A673 (cell line): ENCODE measurements around the gene POLD2. TPM values are rescaled to one million over a fixed set of nuclear protein-coding genes. Genes with fewer than 3 reads are reported as not detected.

Experiments used
- BruUV-seq: library from RNA; stranded (reverse); fragments of 400-500 nt; replicated peaks from 2 replicates; lab custom pipeline; 2021; lab: Mats Ljungman, UMichigan
- CTCF ChIA-PET: fragments of 300-600 bp; sonication (Branson Sonifier 250); formaldehyde crosslinking; loops from one replicate; lab custom pipeline; 2022; ENCODE audit warnings: antibody characterized with exemption; lab: Charles Lee
- POLR2A ChIA-PET: fragments of 300-600 bp; sonication (Branson Sonifier 250); formaldehyde crosslinking; loops from one replicate; lab custom pipeline; 2022; ENCODE audit warnings: antibody characterized with exemption; ENCODE audit not compliant: low non-redundant PET; lab: Charles Lee
- DNase-seq: peaks from one replicate; pipeline ENCODE4 v3.0.0-alpha.2; 2015; ENCODE audit warnings: low spot score
- H3K27ac ChIP-seq: fragments of 200-600 bp; sonication (generic); 2 replicates; pipeline ENCODE4 v1.5.1; 2016; ENCODE audit warnings: mixed run types, low read depth, mild to moderate bottlenecking, mixed read lengths, antibody characterized with exemption, low read length; ENCODE audit not compliant: poor library complexity, severe bottlenecking
- H3K27me3 ChIP-seq: fragments of 200-600 bp; sonication (generic); replicated peaks from 2 replicates; pipeline ENCODE4 v1.6.1; 2017; ENCODE audit warnings: mixed run types, low read depth, mild to moderate bottlenecking, mixed read lengths, antibody characterized with exemption, low read length; ENCODE audit not compliant: insufficient read depth, poor library complexity
- H3K36me3 ChIP-seq: fragments of 200-600 bp; sonication (generic); 2 replicates; pipeline ENCODE4 v1.6.1; 2016; ENCODE audit warnings: mixed run types, mild to moderate bottlenecking, mixed read lengths, antibody characterized with exemption, low read length; ENCODE audit not compliant: insufficient read depth, poor library complexity, severe bottlenecking
- H3K4me1 ChIP-seq: fragments of 200-600 bp; sonication (generic); 2 replicates; pipeline ENCODE4 v1.6.1; 2017; ENCODE audit warnings: mixed run types, mild to moderate bottlenecking, mixed read lengths, antibody characterized with exemption, low read length; ENCODE audit not compliant: insufficient read depth, poor library complexity, severe bottlenecking
- H3K4me3 ChIP-seq: fragments of 200-600 bp; sonication (generic); 2 replicates; pipeline ENCODE4 v1.5.1; 2016; ENCODE audit warnings: low read depth, mixed run types, mild to moderate bottlenecking, mixed read lengths, low read length; ENCODE audit not compliant: poor library complexity, severe bottlenecking
- H3K9me3 ChIP-seq: fragments of 200-600 bp; sonication (generic); 2 replicates; pipeline ENCODE4 v1.6.1; 2016; ENCODE audit warnings: mixed run types, low read depth, mild to moderate bottlenecking, mixed read lengths, antibody characterized with exemption, low read length; ENCODE audit not compliant: poor library complexity, severe bottlenecking
- CTCF ChIP-seq: fragments of 300-800, 200-600 bp; sonication (generic); conservative IDR thresholded peaks from 2 replicates; pipeline ENCODE4 v1.5.1; 2017; ENCODE audit warnings: low read depth, mild to moderate bottlenecking, antibody characterized with exemption, low read length, moderate library complexity, mixed read lengths
- EZH2 ChIP-seq: fragments of 200-600 bp; sonication (generic); IDR thresholded peaks from 2 replicates; pipeline ENCODE4 v1.6.1; 2017; ENCODE audit warnings: borderline replicate concordance, low read depth, mild to moderate bottlenecking, mixed read lengths, antibody characterized with exemption, low read length; ENCODE audit not compliant: poor library complexity, severe bottlenecking
- intact Hi-C: fragments of 100-400 bp; cut with micrococcal nuclease; formaldehyde crosslinking; loops from one replicate; pipeline ENCODE4 v1.10.0; 2022; ENCODE audit not compliant: unreplicated experiment
- total RNA-seq: library from RNA; stranded (reverse); gene quantifications from 2 replicates; pipeline ENCODE4 v1.2.3, GENCODE V29; 2021

Gene POLD2
- total RNA-seq, 1 experiment from 2014 or later: 252 TPM

GRCh38 chr7:44167920-44168319 lies 44.6 kb upstream of the POLD2 start:
- intact Hi-C loops: no loop called here
- no peaks in the 10 kb centered on the region for H3K4me1 ChIP-seq
- H3K36me3 ChIP-seq: no peaks in the 10 kb centered on the region
- no peak for DNase-seq
- BruUV-seq: no TSS peak
- POLR2A ChIA-PET: no interaction called here
- CTCF ChIA-PET: no interaction called here
- no peaks in the 10 kb centered on the region for H3K9me3 ChIP-seq
- TF ChIP-seq CTCF (no peak), EZH2 (no peak)
- no peaks in the 10 kb centered on the region for H3K27me3 ChIP-seq
- no peak overlapping the region for H3K4me3 ChIP-seq
- no peak overlapping the region for H3K27ac ChIP-seq

- CTCF ChIA-PET: no interaction called here
- Histone ChIP-seq H3K27ac (no peak overlapping the region), H3K4me3 (no peak overlapping the region), H3K9me3 (no peaks in the 10 kb centered on the region), H3K27me3 (no peaks in the 10 kb centered on the region), H3K36me3 (no peaks in the 10 kb centered on the region), H3K4me1 (no peaks in the 10 kb centered on the region)
- BruUV-seq: no TSS peak
- DNase-seq: no peak
- intact Hi-C loops: no loop called here
- no peak for TF ChIP-seq EZH2
- TF ChIP-seq CTCF: no peak
- POLR2A ChIA-PET: no interaction called here
Observed at GRCh38 chr7:44163591-44163990, 40.2 kb upstream of the POLD2 start.

- CTCF ChIA-PET: no interaction called here
- no peaks in the 10 kb centered on the region for H3K27me3 ChIP-seq
- POLR2A ChIA-PET: no interaction called here
- H3K4me1 ChIP-seq: no peaks in the 10 kb centered on the region
- intact Hi-C loops: no loop called here
- no peak overlapping the region for H3K4me3 ChIP-seq
- DNase-seq: no peak
- H3K9me3 ChIP-seq: no peaks in the 10 kb centered on the region
- no TSS peak for BruUV-seq
- no peaks in the 10 kb centered on the region for H3K36me3 ChIP-seq
- H3K27ac ChIP-seq: no peak overlapping the region
- TF ChIP-seq CTCF: no peak
- no peak for TF ChIP-seq EZH2
Observed at GRCh38 chr7:44162785-44163395, 39.5 kb upstream of the POLD2 start.
